Midbrain (tissue), 1 donor: ENCODE measurements around the gene DDI2.
"Not testable (repeated sequence)": the region's sequence is repeated elsewhere in the genome, so short reads cannot be mapped to it uniquely, and the experiment has no call there.

Experiments
- DNase-seq: peaks from one replicate; lab custom pipeline; 2025; lab: John Stamatoyannopoulos, UW

Gene DDI2

DNA sequence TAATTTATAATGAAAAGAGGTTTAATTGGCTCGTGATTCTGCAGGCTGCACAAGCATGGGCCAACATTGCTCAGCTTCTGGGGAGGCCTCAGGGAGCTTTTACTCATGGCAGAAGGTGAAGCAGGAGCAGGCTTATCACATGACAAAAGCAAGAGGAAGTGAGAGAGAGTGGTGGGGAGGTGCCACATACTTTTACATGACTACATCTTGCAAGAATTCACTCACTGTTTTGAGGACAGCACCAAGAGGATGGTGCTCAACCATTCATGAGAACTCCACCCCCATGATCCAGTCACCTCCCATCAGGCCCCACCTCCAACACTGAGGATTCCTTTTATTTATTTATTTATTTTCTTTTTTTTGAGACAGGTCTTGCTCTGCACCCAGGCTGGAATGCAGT is 61.3 kb downstream of the DDI2 start:
- no peak for DNase-seq

DNA sequence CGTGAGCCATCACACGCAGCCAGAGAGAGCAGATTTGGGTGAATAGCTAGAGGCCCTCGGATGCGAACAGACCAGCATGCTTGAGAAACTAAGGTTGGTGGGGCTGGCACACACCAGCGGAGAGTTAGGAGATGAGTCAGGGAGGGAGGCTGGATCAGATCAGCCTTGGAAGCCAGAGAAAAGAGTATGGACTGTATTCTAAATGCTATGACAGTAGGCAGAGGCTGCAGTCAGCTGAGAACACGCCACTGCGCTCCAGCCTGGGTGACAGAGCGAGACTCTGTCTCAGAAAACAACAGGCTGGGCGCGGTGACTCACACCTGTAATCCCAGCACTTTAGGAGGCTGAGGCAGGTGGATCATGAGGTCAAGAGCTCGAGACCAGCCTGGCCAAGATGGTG is 62.9 kb downstream of the DDI2 start:
- no peak for DNase-seq

DNA sequence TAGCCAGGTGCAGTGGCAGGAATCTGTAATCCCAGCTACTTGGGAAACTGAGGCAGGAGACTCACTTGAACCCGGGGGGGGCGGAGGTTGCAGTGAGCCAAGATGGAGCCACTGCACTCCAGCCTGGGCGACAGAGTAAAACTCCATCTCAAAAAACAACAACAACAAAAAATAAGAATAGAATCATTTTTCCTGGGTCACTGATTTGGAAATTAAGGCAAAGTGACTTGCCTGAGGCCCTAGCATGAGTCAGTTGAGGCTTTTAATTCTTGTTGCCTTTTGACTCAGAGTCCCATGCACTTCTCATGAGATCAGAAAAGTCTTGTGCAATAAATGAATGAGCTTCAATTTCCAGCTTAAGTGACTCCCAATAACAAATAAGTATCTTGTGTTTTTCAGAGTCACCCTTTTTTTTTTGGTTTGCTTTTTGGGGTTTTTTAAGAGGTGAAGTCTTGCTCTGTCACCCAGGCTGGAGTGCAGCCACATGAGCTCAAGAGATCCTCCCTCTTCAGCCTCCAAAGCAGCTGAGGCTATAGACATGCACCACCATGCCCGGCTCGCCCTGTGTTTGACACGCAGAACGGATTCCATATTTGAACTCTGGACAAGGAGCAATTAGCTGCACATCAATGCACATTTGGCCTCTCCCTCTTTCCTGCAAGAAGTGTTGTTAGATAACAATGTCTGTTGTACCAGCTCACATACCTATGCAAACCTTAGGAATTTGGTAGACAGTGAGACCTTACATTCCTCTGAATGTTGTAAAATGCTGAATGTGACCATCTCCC is 63.5 kb downstream of the DDI2 start:
- no peak for DNase-seq

DNA sequence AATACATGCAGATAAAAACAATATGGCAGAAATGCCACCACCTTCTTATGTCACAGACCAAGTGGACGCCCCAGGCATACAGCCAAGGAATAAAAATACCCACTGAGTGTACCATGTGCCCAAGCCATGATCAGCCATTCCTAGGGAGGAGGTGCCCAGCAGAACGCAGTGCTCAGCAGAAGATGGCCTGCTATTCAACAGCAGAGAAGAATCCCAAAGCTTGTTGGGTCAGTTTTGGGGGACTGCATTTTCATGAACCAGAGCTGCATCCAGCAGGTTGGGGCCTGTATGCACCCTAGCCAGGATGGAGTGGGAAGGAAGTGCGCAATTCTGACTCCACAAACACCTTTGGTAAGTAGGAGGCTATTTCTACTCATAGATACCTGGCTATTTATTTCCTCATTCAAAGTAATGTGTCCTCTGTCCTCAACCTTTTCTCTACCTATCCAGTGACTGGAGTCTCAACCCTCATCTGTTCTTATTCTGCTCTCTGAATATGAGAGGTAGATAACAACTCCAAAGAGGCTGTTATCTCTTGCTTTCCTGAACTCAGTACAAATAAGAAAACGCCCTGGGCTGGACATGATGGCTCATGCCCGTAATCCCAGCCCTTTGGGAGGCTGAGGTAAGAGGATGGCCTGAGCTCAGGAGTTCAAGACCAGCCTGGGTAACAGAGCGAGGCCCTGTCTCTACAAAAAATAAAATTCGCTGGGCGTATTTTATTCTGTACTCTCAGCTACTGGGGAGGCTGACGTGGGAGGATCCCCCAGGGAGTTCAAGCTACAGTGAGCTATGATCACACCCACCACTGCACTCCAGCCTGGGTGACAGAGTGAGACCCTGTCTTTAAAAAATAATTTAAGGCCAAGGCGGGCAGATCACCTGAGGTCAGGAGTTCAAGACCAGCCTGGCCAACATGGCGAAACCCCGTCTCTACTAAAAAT is 64.4 kb downstream of the DDI2 start:
- DNase-seq, result no peak

DNA sequence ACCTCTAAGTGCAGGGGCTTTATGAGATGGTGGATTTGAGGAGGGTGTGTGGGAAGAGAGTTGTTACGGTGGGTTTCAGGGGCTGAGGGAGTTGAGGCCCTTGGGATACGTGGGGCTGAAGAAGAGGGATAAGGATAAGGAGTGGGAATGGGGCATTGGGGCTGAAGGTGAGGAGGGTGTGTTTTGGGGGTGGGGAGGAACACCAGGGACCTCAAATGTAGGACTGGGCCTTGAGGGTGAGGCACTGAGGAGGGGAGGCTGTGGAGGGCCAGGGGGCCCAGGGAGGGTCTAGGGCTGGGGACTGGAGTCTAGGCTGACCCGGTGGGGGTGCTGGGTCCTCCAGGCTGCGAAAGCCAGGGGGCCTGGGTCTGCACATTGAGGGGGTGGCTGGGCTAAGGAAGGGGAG is 65.7 kb downstream of the DDI2 start:
- no peak for DNase-seq

DNA sequence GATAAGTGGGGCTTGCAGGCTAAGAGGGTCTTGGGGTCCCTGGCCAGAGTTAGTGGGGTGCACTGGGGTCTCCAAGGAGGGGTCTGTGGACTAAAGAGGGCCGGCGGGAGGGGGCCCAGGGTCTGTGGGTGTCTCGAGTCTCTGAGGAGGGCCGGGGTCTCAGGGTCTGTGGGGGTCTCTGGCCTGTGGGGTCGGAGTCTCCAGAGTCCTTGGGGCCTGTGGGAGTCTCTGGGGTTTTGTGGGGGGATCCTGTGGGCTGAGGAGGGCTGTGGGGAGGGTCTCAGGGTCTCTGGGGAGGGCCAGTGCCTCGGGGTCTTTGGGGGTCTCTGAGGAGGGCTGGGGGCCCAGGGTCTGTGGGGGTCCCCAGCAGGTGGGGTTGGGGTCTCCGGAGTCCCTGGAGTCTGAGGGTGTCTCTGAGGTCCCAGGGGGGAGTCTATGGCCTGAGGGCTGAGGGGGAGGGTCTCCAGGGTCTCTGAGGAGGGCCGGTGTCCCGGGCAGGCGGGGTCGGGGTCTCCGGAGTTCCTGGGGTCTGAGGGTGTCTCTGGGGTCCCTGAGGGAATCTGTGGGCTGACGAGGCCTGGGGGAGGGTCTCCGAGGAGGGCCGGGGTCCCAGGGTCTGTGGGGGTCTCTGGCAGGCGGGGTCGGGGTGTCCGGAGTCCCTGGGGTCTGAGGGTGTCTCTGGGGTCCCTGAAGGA is 66.2 kb downstream of the DDI2 start:
- DNase-seq, result no peak

DNA sequence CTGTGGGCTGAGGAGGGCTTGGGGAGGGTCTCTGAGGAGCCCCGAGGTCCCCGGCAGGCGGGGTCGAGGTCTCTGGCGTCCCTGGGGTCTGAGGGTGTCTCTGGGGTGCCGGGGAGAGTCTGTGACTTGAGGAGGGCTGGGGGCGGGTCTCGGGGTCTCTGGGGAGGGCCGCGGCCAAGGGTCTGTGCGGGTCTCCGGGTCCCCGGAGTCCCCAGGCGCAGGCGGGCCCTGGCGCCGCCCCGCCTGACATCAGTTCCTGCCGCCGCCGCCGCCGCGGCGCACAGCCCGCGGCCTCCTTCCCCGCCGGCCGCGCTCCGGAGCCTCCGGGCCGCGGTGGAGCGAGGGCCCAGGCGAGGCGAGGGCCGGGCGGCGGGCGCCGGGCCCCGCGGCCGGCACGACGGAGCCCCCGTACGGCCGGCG is 66.8 kb downstream of the DDI2 start, which contains the start of gene PLEKHM2:
PLEKHM2 (plus strand) TSS at position 279 of the 420 bp plus-strand sequence. CDS start 239 bp downstream, outside the sequence.
- no peak for DNase-seq

DNA sequence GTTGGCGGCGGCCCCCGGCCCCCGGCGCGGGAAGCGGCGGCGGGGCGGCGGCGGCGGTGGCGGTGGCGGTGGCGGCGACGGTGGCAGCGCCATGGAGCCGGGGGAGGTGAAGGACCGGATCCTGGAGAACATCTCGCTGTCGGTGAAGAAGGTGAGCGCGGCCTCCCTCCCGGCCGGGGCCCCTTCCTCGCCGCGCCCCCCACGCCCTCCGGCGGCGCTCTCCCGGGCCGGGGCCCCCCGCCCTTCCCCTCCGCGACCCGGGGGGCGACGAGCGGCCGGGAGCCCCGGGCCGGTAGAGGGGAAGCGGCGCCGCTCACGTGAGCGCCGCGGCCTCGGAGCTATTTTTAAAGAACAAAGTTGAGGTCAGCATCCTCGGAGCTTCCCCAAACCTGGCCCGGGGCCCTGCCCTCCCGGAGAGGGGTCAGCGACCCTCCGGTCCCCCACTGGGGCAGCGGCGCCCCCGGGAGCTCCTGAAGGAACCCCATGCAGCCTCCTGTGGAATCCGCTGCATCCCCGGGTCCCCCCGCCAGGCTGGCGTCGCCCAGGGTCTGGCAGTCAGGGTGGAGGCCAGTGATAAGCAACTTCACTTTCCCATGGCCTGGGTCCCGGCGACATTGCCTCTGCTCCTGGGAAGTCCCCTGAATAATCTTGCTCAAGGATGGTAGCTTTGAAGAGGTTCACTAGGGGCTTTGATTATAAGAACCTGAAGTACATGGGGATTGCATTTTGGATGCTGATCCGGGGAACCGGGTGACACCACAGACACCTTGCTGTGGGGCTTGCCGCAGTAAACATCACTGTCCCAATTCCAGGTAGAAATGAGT is 67.4 kb downstream of the DDI2 start:
- peak; percentile 28 for DNase-seq

DNA sequence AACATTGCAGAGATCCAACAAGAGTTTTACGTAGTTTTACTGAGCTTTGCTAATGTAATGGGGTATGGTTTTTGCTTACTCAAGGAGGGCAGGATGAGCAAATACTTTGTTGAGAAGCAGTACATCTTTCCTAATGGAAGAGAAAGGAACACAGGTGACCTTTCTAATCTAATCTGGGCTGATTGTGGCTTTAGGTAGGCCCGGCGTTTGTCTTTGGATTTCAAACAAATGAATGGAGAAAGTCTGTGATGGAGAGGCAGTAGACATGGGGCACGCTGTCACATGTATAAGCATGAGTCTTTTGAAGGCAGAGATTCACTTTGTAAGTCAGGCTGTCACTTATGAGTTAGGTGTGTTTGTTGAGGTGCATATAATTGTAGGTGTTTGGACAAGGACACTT is 68.6 kb downstream of the DDI2 start:
- DNase-seq, result no peak

DNA sequence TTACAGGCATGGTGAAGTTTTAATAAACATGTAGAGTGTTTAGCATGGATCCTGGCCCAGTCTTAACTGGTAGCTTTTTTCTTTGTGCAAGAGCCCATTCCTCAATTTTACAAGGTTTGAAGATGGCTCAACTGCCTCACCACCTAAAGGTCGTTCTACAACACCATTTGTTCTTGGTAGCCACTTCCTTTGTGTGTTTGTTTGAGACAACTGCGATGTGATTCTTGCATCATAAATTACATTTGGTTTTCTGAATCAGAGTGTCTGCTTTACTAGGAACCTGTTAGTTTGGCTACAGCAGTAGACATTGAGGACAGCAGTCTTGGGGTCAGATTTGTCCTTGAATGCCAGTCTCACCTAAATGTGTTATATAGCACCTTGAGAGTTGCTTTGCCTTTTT is 70.2 kb downstream of the DDI2 start:
- no peak for DNase-seq

DNA sequence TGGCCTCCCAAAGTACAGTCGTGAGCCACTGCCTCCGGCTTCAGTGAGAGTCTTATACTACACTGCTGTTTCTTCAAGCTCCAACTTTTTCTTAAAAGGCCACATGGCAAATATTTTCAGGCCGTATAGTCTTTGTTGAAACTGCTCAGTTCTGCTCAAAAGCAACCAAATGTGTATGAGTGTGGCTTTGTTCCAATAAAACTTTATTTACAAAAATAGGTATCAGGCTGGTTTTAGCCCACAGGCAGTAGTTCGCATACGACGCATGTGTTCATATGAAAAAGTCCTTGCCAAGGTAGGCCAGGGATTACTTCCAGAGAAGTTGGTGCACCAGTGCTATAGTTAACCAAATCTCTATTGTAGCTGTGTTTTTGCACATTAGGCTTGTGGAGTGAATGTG is 73.1 kb downstream of the DDI2 start:
- no peak for DNase-seq

DNA sequence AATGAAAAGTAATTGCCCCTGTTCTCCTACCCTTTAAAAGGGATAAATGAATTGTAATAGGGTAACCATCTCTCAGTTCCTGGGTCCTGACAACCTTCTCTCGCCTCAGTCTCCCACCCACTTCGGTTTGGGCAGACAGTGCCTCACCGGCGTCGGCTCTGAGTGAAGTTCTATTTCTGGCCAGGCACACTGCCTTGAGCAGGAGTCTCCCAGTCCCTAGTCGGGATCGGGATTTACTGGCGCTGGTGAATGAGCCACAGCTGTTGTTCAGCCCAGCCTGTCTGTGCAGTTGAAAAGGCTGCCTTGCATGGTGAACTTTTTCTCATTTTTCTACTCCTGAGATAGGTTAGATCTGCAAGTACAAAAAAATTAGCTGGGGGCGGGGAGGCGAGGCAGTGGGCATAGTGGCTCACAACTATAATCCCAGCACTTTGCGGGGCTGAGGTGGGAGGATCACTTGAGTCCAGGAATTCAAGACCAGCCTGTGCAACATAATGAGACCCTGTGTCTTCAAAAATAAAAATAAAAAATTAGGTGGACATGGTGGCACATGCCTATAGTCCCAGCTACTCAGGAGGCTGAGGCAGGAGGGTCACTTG is 74.3 kb downstream of the DDI2 start:
- DNase-seq, result no peak

DNA sequence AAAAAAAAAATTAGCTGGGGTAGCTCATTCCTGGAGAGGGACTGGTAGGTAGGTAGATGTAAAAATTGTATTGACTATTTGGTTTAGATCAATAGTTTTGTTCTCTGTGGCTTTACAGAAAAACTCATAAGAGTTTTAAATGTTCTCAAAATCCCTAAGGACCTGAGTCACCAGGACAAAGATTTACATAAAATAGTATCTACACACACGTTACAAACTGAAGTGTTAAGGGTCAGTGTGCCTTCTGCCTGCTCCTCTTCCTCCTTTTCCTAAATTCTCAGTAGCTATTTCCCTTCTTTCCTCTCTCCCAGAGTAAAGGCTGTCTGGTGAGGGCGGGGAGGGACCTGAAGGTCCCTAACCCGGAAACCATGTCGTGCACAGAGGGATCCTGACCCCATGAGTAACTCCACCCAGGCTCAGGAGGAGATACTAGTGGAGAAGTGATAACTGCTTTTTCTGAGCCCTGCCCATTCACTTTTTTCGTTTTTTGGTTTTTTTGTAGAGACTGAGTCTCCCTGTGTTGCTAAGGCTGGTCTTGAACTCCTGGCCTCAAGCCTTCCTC is 74.9 kb downstream of the DDI2 start:
- DNase-seq, result no peak

DNA sequence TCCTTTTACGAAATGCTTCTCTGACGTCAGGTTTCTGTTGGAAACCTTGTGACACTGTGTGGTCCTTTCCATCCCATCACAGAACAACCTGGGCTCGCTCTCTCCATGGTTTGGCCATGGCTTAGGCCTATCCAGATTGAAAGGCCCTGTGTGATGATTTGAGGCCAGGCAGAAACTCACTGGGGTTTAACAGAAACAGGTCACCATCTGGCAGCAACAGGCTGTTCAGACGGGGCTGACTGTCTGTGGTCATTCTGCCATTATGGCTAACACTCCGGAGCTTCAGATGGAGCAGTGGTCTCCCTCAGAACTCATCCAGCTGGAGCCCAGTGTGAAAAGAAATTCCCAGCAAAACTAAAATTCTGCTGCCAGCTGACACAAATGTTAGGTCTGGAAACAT is 76.1 kb downstream of the DDI2 start:
- DNase-seq, result no peak

DNA sequence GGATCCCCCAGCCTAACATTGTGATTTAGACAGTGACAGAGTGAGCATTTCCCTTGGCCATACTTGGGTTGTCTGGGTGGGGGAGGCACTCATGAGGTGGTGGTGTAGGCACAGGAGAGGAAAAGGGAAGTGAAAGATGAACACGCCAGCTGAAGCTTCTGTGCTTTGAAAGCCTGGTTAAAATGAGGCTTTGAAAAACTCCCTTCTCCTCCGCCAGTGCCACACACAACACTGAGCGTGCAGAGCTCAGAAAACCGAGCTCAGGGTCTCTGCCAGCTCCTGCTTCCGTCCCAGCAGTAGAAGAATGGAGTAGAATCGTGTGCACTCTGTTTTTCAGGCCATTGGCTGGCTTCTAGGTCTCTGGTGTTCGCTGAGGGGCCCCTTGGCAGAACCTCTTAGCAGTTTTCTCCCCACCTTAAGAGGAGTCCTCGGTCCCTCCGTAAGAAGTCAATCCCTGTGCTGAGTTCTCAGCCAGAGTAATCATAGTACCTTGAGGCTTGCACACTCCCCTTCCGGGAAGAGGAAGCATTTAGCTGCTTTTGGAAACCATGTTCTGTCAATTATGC is 79.8 kb downstream of the DDI2 start:
- DNase-seq, result peak; percentile 54

DNA sequence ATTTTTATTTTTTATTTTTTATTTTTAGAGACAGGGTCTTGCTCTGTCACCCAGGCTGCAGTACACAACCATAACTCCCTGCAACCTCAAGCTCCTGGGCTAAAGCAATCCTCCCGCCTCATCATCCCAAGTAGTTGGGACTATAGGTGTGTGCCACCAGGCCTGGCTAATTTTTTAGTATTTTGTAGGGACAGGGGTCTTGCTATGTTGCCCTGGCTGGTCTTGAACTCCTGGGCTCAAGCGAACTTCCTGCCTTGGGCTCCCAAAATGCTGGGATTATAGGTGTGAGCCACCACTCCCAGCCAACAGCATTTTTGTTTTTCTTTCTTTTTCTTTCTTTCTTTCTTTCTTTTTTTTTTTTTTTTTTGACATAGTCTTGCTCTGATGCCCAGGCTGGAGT is 80.9 kb downstream of the DDI2 start:
- no peak for DNase-seq

DNA sequence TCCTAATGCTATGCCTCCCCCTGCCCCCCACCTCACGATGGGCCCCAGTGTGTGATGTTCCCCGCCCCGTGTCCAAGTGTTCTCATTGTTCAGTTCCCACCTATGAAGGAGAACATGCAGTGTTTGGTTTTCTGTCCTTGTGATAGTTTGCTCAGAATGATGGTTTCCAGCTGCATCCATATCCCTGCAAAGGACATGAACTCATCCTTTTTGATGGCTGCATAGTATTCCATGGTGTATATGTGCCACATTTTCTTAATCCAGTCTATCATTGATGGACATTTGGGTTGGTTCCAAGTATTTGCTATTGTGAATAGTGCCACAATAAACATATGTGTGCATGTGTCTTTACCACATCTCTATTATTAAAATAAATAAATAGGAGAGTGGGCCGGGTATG is 82.1 kb downstream of the DDI2 start:
- not testable (repeated sequence) for DNase-seq

DNA sequence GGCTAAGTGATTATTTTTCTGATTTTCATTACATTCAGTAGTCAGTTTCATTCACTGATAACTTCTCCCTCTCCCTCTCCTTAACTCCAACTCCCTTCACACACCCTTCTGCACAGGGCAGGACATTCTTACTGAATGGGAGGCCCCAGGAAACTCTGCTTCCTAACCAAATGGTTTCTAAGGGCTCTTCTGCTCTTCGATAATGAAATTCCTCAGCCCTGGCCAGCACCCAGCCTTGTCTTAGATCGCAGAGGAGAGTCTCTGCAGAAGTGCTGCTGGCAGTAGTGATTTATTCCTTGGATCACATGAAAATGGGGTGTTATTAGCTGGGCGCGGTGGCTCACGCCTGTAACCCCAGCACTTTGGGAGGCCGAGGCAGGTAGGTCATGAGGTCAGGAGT is 83.2 kb downstream of the DDI2 start:
- DNase-seq, result no peak

DNA sequence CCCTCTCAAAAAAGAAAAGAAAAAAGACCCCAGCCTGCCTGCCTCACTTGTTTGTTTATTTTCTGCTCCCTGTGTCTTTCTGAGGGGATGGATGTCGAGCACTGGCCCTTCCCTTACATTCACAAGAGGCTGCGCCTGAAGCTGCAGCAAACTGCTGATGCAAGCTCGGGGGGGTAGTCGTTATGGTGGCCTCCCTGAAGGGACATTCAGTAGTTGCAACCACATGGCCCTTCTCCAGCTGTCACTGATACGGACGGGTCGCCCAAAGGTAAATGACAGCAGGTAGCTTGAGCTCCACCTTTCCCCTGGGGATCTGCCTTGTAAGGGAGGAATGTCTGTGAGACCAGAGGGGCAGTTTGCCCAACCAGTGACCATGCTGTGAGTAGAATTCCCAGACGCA is 84.5 kb downstream of the DDI2 start:
- DNase-seq, result no peak
